Measurements from ENCODE around the gene IPO13.

IPO13 gene

DNA sequence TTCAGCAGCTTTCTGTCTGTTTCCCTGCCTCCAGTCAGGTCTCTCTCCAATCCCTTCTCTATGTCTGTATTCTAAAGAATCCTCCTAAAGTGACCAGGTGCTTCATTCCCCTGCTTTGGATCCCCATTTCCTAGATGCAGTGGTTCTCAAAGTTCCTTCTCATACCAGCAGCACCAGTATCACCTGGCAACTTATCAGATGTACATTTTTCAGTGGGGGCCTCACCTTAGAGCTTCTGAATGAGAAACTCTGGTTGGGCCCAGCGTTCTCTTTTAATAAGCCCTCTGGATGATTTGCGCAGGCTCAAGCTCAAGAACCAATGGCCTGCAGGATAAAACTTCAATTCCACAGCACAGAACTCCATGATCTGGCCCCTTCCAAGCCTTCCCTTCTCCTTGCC is 38.5 kb upstream of the IPO13 start:
- Histone ChIP-seq H3K36me3 (replicated peaks; ENCODE audit: low read depth, low read length) (no peaks in the 10 kb centered on the region), H3K4me3 (ENCODE audit: low read length) (no peak overlapping the region), H3K4me2 (ENCODE audit: low read length) (no peak overlapping the region), H3K9me3 (ENCODE audit: insufficient read depth, low read length) (no peaks in the 10 kb centered on the region), H3K9ac (ENCODE audit: low read length) (no peak overlapping the region), H3K27me3 (ENCODE audit: low read depth, low read length) (no peaks in the 10 kb centered on the region), H4K20me1 (ENCODE audit: insufficient read depth, low read length) (no peaks in the 10 kb centered on the region), H3K27ac (ENCODE audit: low read length) (no peak overlapping the region), H3K4me1 (ENCODE audit: low read length) (no peaks in the 10 kb centered on the region), H3K79me2 (ENCODE audit: low read length) (no peaks in the 10 kb centered on the region), H2AFZ (ENCODE audit: low read depth, low read length) (no peak overlapping the region)
- TF ChIP-seq EZH2phosphoT487 (IDR thresholded peaks at IDR 0.05; ENCODE audit: low read depth): no peak
- TF ChIP-seq, protein P1, sequence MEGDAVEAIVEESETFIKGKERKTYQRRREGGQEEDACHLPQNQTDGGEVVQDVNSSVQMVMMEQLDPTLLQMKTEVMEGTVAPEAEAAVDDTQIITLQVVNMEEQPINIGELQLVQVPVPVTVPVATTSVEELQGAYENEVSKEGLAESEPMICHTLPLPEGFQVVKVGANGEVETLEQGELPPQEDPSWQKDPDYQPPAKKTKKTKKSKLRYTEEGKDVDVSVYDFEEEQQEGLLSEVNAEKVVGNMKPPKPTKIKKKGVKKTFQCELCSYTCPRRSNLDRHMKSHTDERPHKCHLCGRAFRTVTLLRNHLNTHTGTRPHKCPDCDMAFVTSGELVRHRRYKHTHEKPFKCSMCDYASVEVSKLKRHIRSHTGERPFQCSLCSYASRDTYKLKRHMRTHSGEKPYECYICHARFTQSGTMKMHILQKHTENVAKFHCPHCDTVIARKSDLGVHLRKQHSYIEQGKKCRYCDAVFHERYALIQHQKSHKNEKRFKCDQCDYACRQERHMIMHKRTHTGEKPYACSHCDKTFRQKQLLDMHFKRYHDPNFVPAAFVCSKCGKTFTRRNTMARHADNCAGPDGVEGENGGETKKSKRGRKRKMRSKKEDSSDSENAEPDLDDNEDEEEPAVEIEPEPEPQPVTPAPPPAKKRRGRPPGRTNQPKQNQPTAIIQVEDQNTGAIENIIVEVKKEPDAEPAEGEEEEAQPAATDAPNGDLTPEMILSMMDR (IDR thresholded peaks at IDR 0.05; ENCODE audit: low read depth, low read length): no peak

GRCh38 chr1:43908858-43909257 is 37.9 kb upstream of the IPO13 start:
- H3K79me2 ChIP-seq (ENCODE audit: low read length): no peaks in the 10 kb centered on the region
- no peaks in the 10 kb centered on the region for H3K4me1 ChIP-seq (ENCODE audit: low read length)
- H3K27ac ChIP-seq (ENCODE audit: low read length): no peak overlapping the region
- no peaks in the 10 kb centered on the region for H3K36me3 ChIP-seq (replicated peaks; ENCODE audit: low read depth, low read length)
- H3K9ac ChIP-seq (ENCODE audit: low read length): no peak overlapping the region
- no peak overlapping the region for H3K4me3 ChIP-seq (ENCODE audit: low read length)
- H3K9me3 ChIP-seq (ENCODE audit: insufficient read depth, low read length): no peaks in the 10 kb centered on the region
- H3K4me2 ChIP-seq (ENCODE audit: low read length): no peak overlapping the region
- H2AFZ ChIP-seq (ENCODE audit: low read depth, low read length): no peak overlapping the region
- TF ChIP-seq, protein P1 (IDR thresholded peaks at IDR 0.05; ENCODE audit: low read depth, low read length): no peak
- TF ChIP-seq EZH2phosphoT487 (IDR thresholded peaks at IDR 0.05; ENCODE audit: low read depth): no peak
- no peaks in the 10 kb centered on the region for H3K27me3 ChIP-seq (ENCODE audit: low read depth, low read length)
- H4K20me1 ChIP-seq (ENCODE audit: insufficient read depth, low read length): no peaks in the 10 kb centered on the region

GRCh38 chr1:43910343-43910742 is 36.4 kb upstream of the IPO13 start:
- TF ChIP-seq, protein P1 (IDR thresholded peaks at IDR 0.05; ENCODE audit: low read depth, low read length): no peak
- TF ChIP-seq EZH2phosphoT487 (IDR thresholded peaks at IDR 0.05; ENCODE audit: low read depth): no peak

GRCh38 chr1:43912607-43913006 is 34.1 kb upstream of the IPO13 start:
- no peak overlapping the region for H3K4me3 ChIP-seq (ENCODE audit: low read length)
- H3K9ac ChIP-seq (ENCODE audit: low read length): no peak overlapping the region
- no peak overlapping the region for H3K27ac ChIP-seq (ENCODE audit: low read length)
- H3K27me3 ChIP-seq (ENCODE audit: low read depth, low read length): no peaks in the 10 kb centered on the region
- TF ChIP-seq, protein P1 (IDR thresholded peaks at IDR 0.05; ENCODE audit: low read depth, low read length): no peak
- TF ChIP-seq EZH2phosphoT487 (IDR thresholded peaks at IDR 0.05; ENCODE audit: low read depth): no peak
- H3K36me3 ChIP-seq (replicated peaks; ENCODE audit: low read depth, low read length): no peaks in the 10 kb centered on the region
- H2AFZ ChIP-seq (ENCODE audit: low read depth, low read length): no peak overlapping the region
- no peaks in the 10 kb centered on the region for H3K4me1 ChIP-seq (ENCODE audit: low read length)
- H4K20me1 ChIP-seq (ENCODE audit: insufficient read depth, low read length): no peaks in the 10 kb centered on the region
- no peak overlapping the region for H3K4me2 ChIP-seq (ENCODE audit: low read length)
- H3K79me2 ChIP-seq (ENCODE audit: low read length): no peaks in the 10 kb centered on the region
- H3K9me3 ChIP-seq (ENCODE audit: insufficient read depth, low read length): no peaks in the 10 kb centered on the region

More at GRCh38 chr1:43910343-43910742, 36.4 kb upstream of the IPO13 start:
- Histone ChIP-seq H3K27ac (ENCODE audit: low read length) (no peak overlapping the region), H3K4me1 (ENCODE audit: low read length) (no peaks in the 10 kb centered on the region), H3K4me2 (ENCODE audit: low read length) (no peak overlapping the region), H3K4me3 (ENCODE audit: low read length) (no peak overlapping the region), H2AFZ (ENCODE audit: low read depth, low read length) (no peak overlapping the region), H3K9ac (ENCODE audit: low read length) (no peak overlapping the region), H3K36me3 (replicated peaks; ENCODE audit: low read depth, low read length) (no peaks in the 10 kb centered on the region), H3K9me3 (ENCODE audit: insufficient read depth, low read length) (no peaks in the 10 kb centered on the region), H4K20me1 (ENCODE audit: insufficient read depth, low read length) (no peaks in the 10 kb centered on the region), H3K79me2 (ENCODE audit: low read length) (no peaks in the 10 kb centered on the region), H3K27me3 (ENCODE audit: low read depth, low read length) (no peaks in the 10 kb centered on the region)

Measured in OCI-LY3 (cell line).